Measurements from ENCODE around the gene PSME3IP1.

DNA sequence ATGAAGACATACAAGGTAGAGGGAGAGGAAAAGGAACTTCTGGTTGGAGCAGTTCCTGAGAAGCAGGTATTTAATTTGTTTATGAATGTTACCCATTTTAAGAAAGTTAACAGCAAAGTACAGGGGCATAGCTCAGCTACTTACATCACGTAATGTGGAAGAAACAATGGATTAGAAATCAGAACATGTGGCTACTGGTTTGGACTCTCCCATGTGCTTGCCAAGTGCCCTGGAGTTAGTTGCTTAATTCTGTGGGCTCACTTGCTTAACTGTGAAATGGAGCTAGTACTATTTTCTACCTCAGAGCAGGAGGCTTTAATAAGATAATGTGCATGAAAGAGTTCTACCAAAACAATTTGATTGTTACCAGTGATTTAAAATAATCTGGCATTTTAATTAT is 27.6 kb upstream of the PSME3IP1 start:
- TF ChIP-seq, protein P1, sequence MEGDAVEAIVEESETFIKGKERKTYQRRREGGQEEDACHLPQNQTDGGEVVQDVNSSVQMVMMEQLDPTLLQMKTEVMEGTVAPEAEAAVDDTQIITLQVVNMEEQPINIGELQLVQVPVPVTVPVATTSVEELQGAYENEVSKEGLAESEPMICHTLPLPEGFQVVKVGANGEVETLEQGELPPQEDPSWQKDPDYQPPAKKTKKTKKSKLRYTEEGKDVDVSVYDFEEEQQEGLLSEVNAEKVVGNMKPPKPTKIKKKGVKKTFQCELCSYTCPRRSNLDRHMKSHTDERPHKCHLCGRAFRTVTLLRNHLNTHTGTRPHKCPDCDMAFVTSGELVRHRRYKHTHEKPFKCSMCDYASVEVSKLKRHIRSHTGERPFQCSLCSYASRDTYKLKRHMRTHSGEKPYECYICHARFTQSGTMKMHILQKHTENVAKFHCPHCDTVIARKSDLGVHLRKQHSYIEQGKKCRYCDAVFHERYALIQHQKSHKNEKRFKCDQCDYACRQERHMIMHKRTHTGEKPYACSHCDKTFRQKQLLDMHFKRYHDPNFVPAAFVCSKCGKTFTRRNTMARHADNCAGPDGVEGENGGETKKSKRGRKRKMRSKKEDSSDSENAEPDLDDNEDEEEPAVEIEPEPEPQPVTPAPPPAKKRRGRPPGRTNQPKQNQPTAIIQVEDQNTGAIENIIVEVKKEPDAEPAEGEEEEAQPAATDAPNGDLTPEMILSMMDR (conservative IDR thresholded peaks at IDR 0.05; ENCODE audit: low read length): no peak
- no peak for TF ChIP-seq EZH2phosphoT487 (IDR thresholded peaks at IDR 0.05; ENCODE audit: borderline replicate concordance)
